HepG2 (cell line): ENCODE results near the gene FAT4. TPM values are rescaled to one million over a fixed set of nuclear protein-coding genes. Genes with fewer than 3 reads are reported as not detected.
A peak's percentile ranks its signal among the peaks of the same experiment; 100 is the strongest.

Experiments
- ATAC-seq: fragments of 200-7000 bp; cut with Tn5 transposase; 3 replicates; pipeline ENCODE4 v1.9.1; 2020; ENCODE audit warnings: mild to moderate bottlenecking, moderate library complexity
- BruUV-seq: library from RNA; stranded (reverse); fragments of 400-500 nt; replicated peaks from 2 replicates; lab custom pipeline; 2021; lab: Mats Ljungman, UMichigan
- CTCF ChIA-PET: fragments of 300-600 bp; formaldehyde crosslinking; extraction: SDS; loops from one replicate; lab custom pipeline; 2021; ENCODE audit warnings: low total read pairs, inconsistent platforms, low intra/inter-chr PET ratio; lab: Yijun Ruan, JAX
- POLR2A ChIA-PET: fragments of 350-600 bp; sonication (Branson Sonifier 250); formaldehyde crosslinking; loops from one replicate; lab custom pipeline; 2020; ENCODE audit warnings: antibody characterized with exemption, inconsistent platforms; lab: Yijun Ruan, JAX
- DNase-seq: peaks from one replicate; pipeline ENCODE4 v3.0.0-alpha.2; 2015; ENCODE audit warnings: low spot score
- FAIRE-seq: peaks from 3 replicates; lab custom pipeline; 2011; peaks lifted over from hg19 to GRCh38; lab: Jason Lieb, UNC
- H2AFZ ChIP-seq: one replicate; pipeline ENCODE4 v1.6.1; 2011; ENCODE audit warnings: low read length, inconsistent platforms
- H3K27ac ChIP-seq: fragments of 300-600 bp; 3 replicates; pipeline ENCODE4 v1.8.0; 2011; ENCODE audit warnings: mixed run types, mild to moderate bottlenecking, mixed read lengths, low read length, inconsistent platforms; ENCODE audit not compliant: insufficient read depth; ENCODE audit errors: extremely low read length
- H3K27me3 ChIP-seq, 2 experiments: fragments of 200-600 bp in 1 of 2; 2 replicates in 1 of 2; 3 replicates in 1 of 2; pipeline versions ENCODE4 v1.6.0 to v1.8.0; 2011; ENCODE audit warnings: low read length in 2 of 2, mild to moderate bottlenecking in 2 of 2, moderate library complexity in 2 of 2, inconsistent platforms in 1 of 2; ENCODE audit not compliant: insufficient read depth in 2 of 2, control insufficient read depth in 1 of 2
- H3K36me3 ChIP-seq, 2 experiments: fragments of 200-600 bp in 1 of 2; replicated peaks in 1 of 2; 2 replicates in 1 of 2; 3 replicates in 1 of 2; pipeline versions ENCODE4 v1.5.1 to v1.8.0; 2011; ENCODE audit warnings: low read length in 2 of 2, inconsistent platforms in 1 of 2; ENCODE audit not compliant: insufficient read depth in 2 of 2, control insufficient read depth in 1 of 2
- H3K4me1 ChIP-seq: 2 replicates; pipeline ENCODE4 v1.5.1; 2012; ENCODE audit warnings: low read length, inconsistent platforms; ENCODE audit not compliant: insufficient read depth
- H3K4me2 ChIP-seq: 2 replicates; pipeline ENCODE4 v1.6.0; 2011; ENCODE audit warnings: low read depth, low read length, inconsistent platforms
- H3K4me3 ChIP-seq, 3 experiments: fragments of 200-600 bp in 1 of 3; sonication (generic), shearing (Covaris generic) in 1 of 3; replicated peaks in 1 of 3; 2 replicates each; pipeline ENCODE4 v1.5.1; 2011 to 2016; ENCODE audit warnings: low read length in 3 of 3, inconsistent platforms in 2 of 3, low read depth in 2 of 3, mild to moderate bottlenecking in 2 of 3, control low read depth in 1 of 3, mixed read lengths in 1 of 3; ENCODE audit not compliant: insufficient read depth in 1 of 3
- H3K79me2 ChIP-seq: one replicate; pipeline ENCODE4 v1.6.1; 2011; ENCODE audit warnings: low read length, inconsistent platforms; ENCODE audit not compliant: insufficient read depth
- H3K9ac ChIP-seq: 2 replicates; pipeline ENCODE4 v1.6.0; 2011; ENCODE audit warnings: mild to moderate bottlenecking, low read depth, low read length, inconsistent platforms; ENCODE audit not compliant: insufficient read depth
- H3K9me3 ChIP-seq: 2 replicates; pipeline ENCODE4 v1.5.1; 2012; ENCODE audit warnings: mild to moderate bottlenecking, low read length
- H4K20me1 ChIP-seq: 2 replicates; pipeline ENCODE4 v1.6.0; 2011; ENCODE audit warnings: inconsistent platforms, mild to moderate bottlenecking, low read length, moderate library complexity; ENCODE audit not compliant: insufficient read depth
- ARNT2 ChIP-seq: sonication (generic); formaldehyde crosslinking; IDR thresholded peaks from 2 replicates; pipeline ENCODE4 v1.8.0; 2022; ENCODE audit warnings: mild to moderate bottlenecking, low read depth, missing genetic modification reagents, moderate library complexity
- BORCS8-MEF2B ChIP-seq: sonication (generic); formaldehyde crosslinking; IDR thresholded peaks from 2 replicates; pipeline ENCODE4 v1.8.0; 2022; ENCODE audit warnings: mild to moderate bottlenecking, missing genetic modification reagents
- ESRRA ChIP-seq: sonication (generic); formaldehyde crosslinking; IDR thresholded peaks from 2 replicates; pipeline ENCODE4 v1.5.1; 2020; ENCODE audit warnings: mild to moderate bottlenecking, low read depth, missing genetic modification reagents
- HNRNPUL1 ChIP-seq: fragments of 200-400 bp; formaldehyde crosslinking; IDR thresholded peaks from 2 replicates; pipeline ENCODE4 v1.6.1; 2017; ENCODE audit warnings: low read depth, mild to moderate bottlenecking, low read length, moderate library complexity
- JUN ChIP-seq: sonication (generic); formaldehyde crosslinking; IDR thresholded peaks from 2 replicates; pipeline ENCODE4 v1.4.0; 2020; ENCODE audit warnings: mild to moderate bottlenecking, missing genetic modification reagents
- KLF15 ChIP-seq: sonication (generic); formaldehyde crosslinking; IDR thresholded peaks from 2 replicates; pipeline ENCODE4 v1.8.1; 2023; ENCODE audit warnings: borderline replicate concordance, mild to moderate bottlenecking, inconsistent platforms, missing genetic modification reagents, mixed read lengths
- MAFK ChIP-seq, 2 experiments: IDR thresholded peaks in 1 of 2; conservative IDR thresholded peaks in 1 of 2; 2 replicates each; pipeline ENCODE4 v1.6.1; 2011; ENCODE audit warnings: improper control_type of control experiment in 2 of 2, low read length in 2 of 2
- NCOA2 ChIP-seq: sonication (generic); formaldehyde crosslinking; IDR thresholded peaks from 2 replicates; pipeline ENCODE4 v1.8.0; 2022; ENCODE audit warnings: inconsistent platforms
- NFYC ChIP-seq: IDR thresholded peaks from 2 replicates; pipeline ENCODE4 v1.6.1; 2016; ENCODE audit warnings: missing genetic modification reagents, missing compliant biosample characterization
- PCBP2 ChIP-seq: fragments of 200-400 bp; formaldehyde crosslinking; optimal IDR thresholded peaks from 2 replicates; pipeline ENCODE3; 2018; ENCODE audit warnings: low read length, low read depth; ENCODE audit not compliant: poor library complexity, severe bottlenecking
- RFX3 ChIP-seq: IDR thresholded peaks from 2 replicates; pipeline ENCODE4 v1.6.1; 2016; ENCODE audit warnings: missing biosample characterization, missing genetic modification reagents
- RORA ChIP-seq: sonication (generic); formaldehyde crosslinking; IDR thresholded peaks from 2 replicates; pipeline ENCODE4 v1.5.0; 2020; ENCODE audit warnings: mild to moderate bottlenecking, missing genetic modification reagents, moderate library complexity
- SATB2 ChIP-seq: sonication (generic); formaldehyde crosslinking; IDR thresholded peaks from 2 replicates; pipeline ENCODE4 v1.5.0; 2020; ENCODE audit warnings: missing genetic modification reagents
- SMC3 ChIP-seq: IDR thresholded peaks from 2 replicates; pipeline ENCODE4 v1.6.1; 2011; ENCODE audit warnings: low read length, improper control_type of control experiment
- TFDP2 ChIP-seq: sonication (generic); formaldehyde crosslinking; IDR thresholded peaks from 2 replicates; pipeline ENCODE4 v1.4.0; 2020; ENCODE audit warnings: missing genetic modification reagents
- ZFP36 ChIP-seq: fragments of 150-350 bp; IDR thresholded peaks from 2 replicates; pipeline ENCODE4 v1.6.1; 2018; ENCODE audit warnings: borderline replicate concordance, low read length, low read depth; ENCODE audit not compliant: partially characterized antibody
- ZFP90 ChIP-seq: sonication (generic); formaldehyde crosslinking; IDR thresholded peaks from 2 replicates; pipeline ENCODE4 v1.8.0; 2022; ENCODE audit warnings: missing genetic modification reagents, mild to moderate bottlenecking, inconsistent platforms, borderline replicate concordance
- ZNF546 ChIP-seq: sonication (generic); formaldehyde crosslinking; conservative IDR thresholded peaks from 2 replicates; pipeline ENCODE4 v1.8.1; 2023; ENCODE audit warnings: mild to moderate bottlenecking, missing genetic modification reagents
- ZNF652 ChIP-seq: IDR thresholded peaks from 2 replicates; pipeline ENCODE4 v1.6.1; 2016; ENCODE audit warnings: low read depth, borderline replicate concordance
- ZNF737 ChIP-seq: sonication (generic); formaldehyde crosslinking; IDR thresholded peaks from 2 replicates; pipeline ENCODE4 v1.5.0; 2020; ENCODE audit warnings: missing genetic modification reagents, mild to moderate bottlenecking, borderline replicate concordance
- ZNF781 ChIP-seq: sonication (generic); formaldehyde crosslinking; IDR thresholded peaks from 2 replicates; pipeline ENCODE4 v1.5.1; 2020; ENCODE audit warnings: borderline replicate concordance, mild to moderate bottlenecking, missing genetic modification reagents; ENCODE audit errors: not compliant biosample characterization
- ZSCAN30 ChIP-seq: sonication (generic); formaldehyde crosslinking; IDR thresholded peaks from 2 replicates; pipeline ENCODE4 v1.5.0; 2020; ENCODE audit warnings: mild to moderate bottlenecking, missing genetic modification reagents
- WGBS: methylation state at CpG from one replicate; pipeline ENCODE4 v1.1.6; 2017; ENCODE audit warnings: low lambda C conversion rate; 5-methylcytosine and 5-hydroxymethylcytosine counted together
- in situ Hi-C: cut with HindIII; loops from 2 replicates; pipeline ENCODE4 v1.10.0; 2017; ENCODE audit warnings: low pct_unique_long_range_greater_than_20kb; ENCODE audit not compliant: extremely low pct_ligation_motif_present
- intact Hi-C: fragments of 100-400 bp; cut with micrococcal nuclease; formaldehyde crosslinking; loops from one replicate; pipeline ENCODE4 v1.10.0; 2022; ENCODE audit not compliant: unreplicated experiment
- polyA plus RNA-seq, 8 experiments: library from polyadenylated mRNA; depleted of rRNA in 3 of 8; stranded (reverse) in 7 of 8; unstranded in 1 of 8; fragments of >200 nt; fragmentation: Illumina TruSeq in 4 of 8; extraction: Trizol in 4 of 8; gene quantifications; 2 replicates each; pipeline versions ENCODE4 v1.2.1 to v1.2.3, GENCODE V29; 2011 to 2016; ENCODE audit warnings: low read depth in 4 of 8, missing spikeins in 1 of 8, mixed read lengths in 1 of 8; ENCODE audit not compliant: insufficient read depth in 1 of 8
- total RNA-seq, 5 experiments: library from RNA; depleted of rRNA; stranded (reverse); fragments of >200 nt; fragmentation: Illumina TruSeq; extraction: Trizol; gene quantifications; 2 replicates each; pipeline ENCODE4 v1.2.3, GENCODE V29; 2016; ENCODE audit warnings: low read depth in 1 of 5

Gene FAT4
- total and polyA plus RNA-seq, 2 of the 13 experiments (the other 11 are each of a cell fraction or from before 2014, with no cell fraction given) = 0.27 to 1.2 TPM

- BruUV-seq = no TSS peak
- H3K27ac ChIP-seq = no peak overlapping the region
- no peaks in the 10 kb centered on the region for H3K36me3 ChIP-seq
- DNase-seq = no peak
- no peaks in the 10 kb centered on the region; a peak in 1 of 5 replicates for H3K27me3 ChIP-seq
- intact Hi-C loops = no loop called here
- H3K4me3 ChIP-seq = no peak overlapping the region
- no peak overlapping the region for H2AFZ ChIP-seq
- ATAC-seq = no peak
- in situ Hi-C loops = loop anchor here (25.0 kb wide), 1 partner anchor 1308 kb away; no protein-coding TSS in a partner anchor
- CTCF ChIA-PET = no interaction called here
- FAIRE-seq = no peak
- H3K4me1 ChIP-seq = peaks cover 8% of the 10 kb centered on the region
- H3K9ac ChIP-seq = no peak overlapping the region
- WGBS = 10% methylated on average over 5 of the region's 5 CpGs
- no peak overlapping the region for H3K4me2 ChIP-seq
- H3K79me2 ChIP-seq = no peaks in the 10 kb centered on the region
- no peak for TF ChIP-seq ESRRA (CRISPR knock-in tag)
- TF ChIP-seq MAFK (conservative IDR thresholded peaks at IDR 0.05 in 1 of 2, IDR thresholded peaks at IDR 0.05 in 1 of 2; ENCODE audit: low read length in 2 of 2) = peak; percentile 15 to 20; a peak in 1 of 4 replicates
- TF ChIP-seq ZNF781 = no peak
- TF ChIP-seq SATB2 = no peak
- TF ChIP-seq RFX3 = no peak
- TF ChIP-seq ZNF652 (CRISPR knock-in tag) = no peak
- no peak for TF ChIP-seq JUN
- no peak for TF ChIP-seq SMC3
- TF ChIP-seq NFYC (CRISPR knock-in tag) = no peak
- TF ChIP-seq, all 625 proteins: peak for 1
- Histone ChIP-seq H4K20me1 (no peaks in the 10 kb centered on the region), H3K9me3 (no peaks in the 10 kb centered on the region)
- POLR2A ChIA-PET = no interaction called here
Measured at GRCh38 chr4:125303821-125304220, 10.9 kb upstream of the FAT4 start.

- 15% methylated on average over 1 of the region's 1 CpG for WGBS
- POLR2A ChIA-PET = no interaction called here
- H3K9ac ChIP-seq = no peak overlapping the region
- FAIRE-seq (no peak), DNase-seq (no peak), ATAC-seq (no peak)
- CTCF ChIA-PET = no interaction called here
- no peaks in the 10 kb centered on the region for H4K20me1 ChIP-seq
- H2AFZ ChIP-seq = no peak overlapping the region
- no peak overlapping the region for H3K4me3 ChIP-seq
- H3K36me3 ChIP-seq = no peaks in the 10 kb centered on the region
- in situ Hi-C loops (loop anchor here (25.0 kb wide), 1 partner anchor 1306 kb away; no protein-coding TSS in a partner anchor), intact Hi-C loops (no loop called here)
- no peaks in the 10 kb centered on the region for H3K9me3 ChIP-seq
- no peak overlapping the region for H3K4me2 ChIP-seq
- H3K27ac ChIP-seq = no peak overlapping the region
- BruUV-seq = no TSS peak
- no peaks in the 10 kb centered on the region for H3K79me2 ChIP-seq
- H3K27me3 ChIP-seq = no peaks in the 10 kb centered on the region; a peak in 1 of 5 replicates
- peaks cover 8% of the 10 kb centered on the region for H3K4me1 ChIP-seq
- TF ChIP-seq KLF15 (CRISPR knock-in tag) (no peak), ZNF546 (CRISPR knock-in tag) (no peak), ZFP90 (no peak), ZFP36 (no peak), NCOA2 (no peak), TFDP2 (CRISPR knock-in tag) (no peak), HNRNPUL1 (no peak), PCBP2 (no peak), ARNT2 (CRISPR knock-in tag) (no peak), ZSCAN30 (no peak), RORA (CRISPR knock-in tag) (no peak), BORCS8-MEF2B (CRISPR knock-in tag) (no peak), ZNF737 (CRISPR knock-in tag) (no peak)
Measured at GRCh38 chr4:125306112-125306511, 8.6 kb upstream of the FAT4 start.
